Peyer's patch (tissue), 4 donors: ENCODE measurements around the gene PHC3.

Experiments
- POLR2A ChIP-seq, 2 donors: fragments of 450-650 bp; IDR thresholded peaks; one replicate each; pipeline ENCODE4 v1.5.1; 2017; ENCODE audit warnings: antibody characterized with exemption in 2 of 2, mild to moderate bottlenecking in 2 of 2, moderate library complexity in 2 of 2
- TF ChIP-seq, protein P1 (sequence below), 6 experiments: fragments of 450-650 bp in 4 of 6; fragments of 200-600 bp in 2 of 6; sonication (generic) in 1 of 6; IDR thresholded peaks; one replicate each; pipeline ENCODE4 v1.5.1; 2017 to 2019; ENCODE audit warnings: antibody characterized with exemption in 6 of 6, mild to moderate bottlenecking in 3 of 6, moderate library complexity in 1 of 6

DNA sequence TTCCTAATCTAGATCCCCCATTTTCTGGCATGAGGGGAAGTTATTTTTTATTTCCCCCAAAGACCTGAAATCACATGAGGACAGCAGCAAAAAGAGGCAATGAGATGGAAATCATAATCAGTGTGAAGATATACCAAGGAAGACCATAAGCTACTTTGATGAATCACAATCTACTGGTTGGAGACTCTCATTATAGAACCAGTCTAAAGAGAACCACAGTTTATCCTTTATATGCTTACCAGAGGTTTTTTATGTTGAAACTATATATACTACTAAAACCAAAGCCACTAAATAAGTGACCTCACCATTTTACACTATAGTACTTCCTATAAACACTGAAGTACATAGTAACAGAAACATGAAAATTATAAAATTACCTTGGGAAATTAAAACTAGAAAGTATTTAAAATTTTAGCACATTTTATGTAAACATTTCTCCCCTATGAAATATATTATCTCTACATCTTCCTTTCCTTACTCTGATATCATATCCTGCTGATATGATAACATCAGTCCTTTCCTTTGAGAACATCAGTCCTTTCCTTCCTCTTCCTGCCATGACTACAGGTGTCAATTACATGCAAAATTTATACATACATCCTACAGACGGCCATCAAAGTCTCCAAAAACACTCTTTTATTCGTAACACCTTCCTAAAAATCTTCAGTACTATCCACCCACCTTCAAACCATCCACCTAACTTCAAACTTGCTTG, 71.8 kb downstream of the PHC3 start:
- TF ChIP-seq POLR2A (IDR thresholded peaks at IDR 0.05), result no peak
- TF ChIP-seq, protein P1, sequence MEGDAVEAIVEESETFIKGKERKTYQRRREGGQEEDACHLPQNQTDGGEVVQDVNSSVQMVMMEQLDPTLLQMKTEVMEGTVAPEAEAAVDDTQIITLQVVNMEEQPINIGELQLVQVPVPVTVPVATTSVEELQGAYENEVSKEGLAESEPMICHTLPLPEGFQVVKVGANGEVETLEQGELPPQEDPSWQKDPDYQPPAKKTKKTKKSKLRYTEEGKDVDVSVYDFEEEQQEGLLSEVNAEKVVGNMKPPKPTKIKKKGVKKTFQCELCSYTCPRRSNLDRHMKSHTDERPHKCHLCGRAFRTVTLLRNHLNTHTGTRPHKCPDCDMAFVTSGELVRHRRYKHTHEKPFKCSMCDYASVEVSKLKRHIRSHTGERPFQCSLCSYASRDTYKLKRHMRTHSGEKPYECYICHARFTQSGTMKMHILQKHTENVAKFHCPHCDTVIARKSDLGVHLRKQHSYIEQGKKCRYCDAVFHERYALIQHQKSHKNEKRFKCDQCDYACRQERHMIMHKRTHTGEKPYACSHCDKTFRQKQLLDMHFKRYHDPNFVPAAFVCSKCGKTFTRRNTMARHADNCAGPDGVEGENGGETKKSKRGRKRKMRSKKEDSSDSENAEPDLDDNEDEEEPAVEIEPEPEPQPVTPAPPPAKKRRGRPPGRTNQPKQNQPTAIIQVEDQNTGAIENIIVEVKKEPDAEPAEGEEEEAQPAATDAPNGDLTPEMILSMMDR (IDR thresholded peaks at IDR 0.05), result no peak
